ENCODE measurements around the gene ZNF362.

Gene ZNF362

DNA sequence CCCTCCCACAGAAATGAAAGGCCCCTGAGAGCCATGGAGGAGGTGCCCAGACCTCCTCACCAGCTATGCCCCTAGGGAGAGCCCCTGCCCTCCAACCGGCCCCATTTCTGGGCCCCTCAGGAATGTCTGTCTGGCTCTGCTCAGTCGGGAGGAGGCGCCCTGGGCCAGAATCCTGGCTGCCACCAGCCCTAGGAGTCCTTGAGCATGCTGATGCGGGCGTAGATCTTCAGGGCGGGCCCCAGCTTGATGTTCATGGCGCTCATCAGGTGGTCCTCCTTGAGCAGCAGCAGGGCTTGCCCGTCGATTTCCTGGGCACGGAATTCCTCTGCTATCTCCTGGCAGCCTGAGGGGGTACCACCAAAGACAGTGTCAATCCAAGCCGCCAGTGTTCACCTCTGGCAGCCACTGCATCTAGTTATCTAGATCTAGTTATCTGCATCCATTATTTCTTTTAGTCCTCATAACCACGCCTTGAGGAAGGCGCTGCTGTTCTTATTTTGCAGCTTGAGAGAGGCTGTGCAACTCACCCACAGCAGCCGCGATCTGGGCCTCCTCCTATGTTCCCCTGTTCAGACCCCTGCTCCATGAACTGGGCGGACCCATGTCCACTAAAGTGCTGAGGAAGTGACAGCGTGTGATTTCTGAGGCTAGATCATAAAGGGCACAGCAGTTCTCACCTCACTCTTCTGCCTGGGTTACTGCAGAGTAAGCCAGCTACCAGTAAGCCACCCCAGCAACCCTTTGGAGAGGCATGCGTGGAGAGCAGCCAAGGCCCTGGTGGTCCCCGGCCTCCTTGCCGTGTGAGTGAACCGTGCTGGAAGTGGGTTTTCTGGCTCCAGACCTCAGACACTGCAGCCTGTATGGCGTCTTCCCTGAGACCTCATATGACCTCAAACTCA is 68.6 kb downstream of the ZNF362 start:
- Histone ChIP-seq H3K27ac (no peak overlapping the region), H3K27me3 (ENCODE audit: insufficient read depth, low read depth, severe bottlenecking) (no peaks in the 10 kb centered on the region), H3K4me3 (ENCODE audit: low read depth, low read length) (no peak overlapping the region), H3K9me3 (ENCODE audit: severe bottlenecking) (no peaks in the 10 kb centered on the region), H3K36me3 (peaks cover 78% of the 10 kb centered on the region)
- DNase-seq: no peak
- TF ChIP-seq, protein P1, sequence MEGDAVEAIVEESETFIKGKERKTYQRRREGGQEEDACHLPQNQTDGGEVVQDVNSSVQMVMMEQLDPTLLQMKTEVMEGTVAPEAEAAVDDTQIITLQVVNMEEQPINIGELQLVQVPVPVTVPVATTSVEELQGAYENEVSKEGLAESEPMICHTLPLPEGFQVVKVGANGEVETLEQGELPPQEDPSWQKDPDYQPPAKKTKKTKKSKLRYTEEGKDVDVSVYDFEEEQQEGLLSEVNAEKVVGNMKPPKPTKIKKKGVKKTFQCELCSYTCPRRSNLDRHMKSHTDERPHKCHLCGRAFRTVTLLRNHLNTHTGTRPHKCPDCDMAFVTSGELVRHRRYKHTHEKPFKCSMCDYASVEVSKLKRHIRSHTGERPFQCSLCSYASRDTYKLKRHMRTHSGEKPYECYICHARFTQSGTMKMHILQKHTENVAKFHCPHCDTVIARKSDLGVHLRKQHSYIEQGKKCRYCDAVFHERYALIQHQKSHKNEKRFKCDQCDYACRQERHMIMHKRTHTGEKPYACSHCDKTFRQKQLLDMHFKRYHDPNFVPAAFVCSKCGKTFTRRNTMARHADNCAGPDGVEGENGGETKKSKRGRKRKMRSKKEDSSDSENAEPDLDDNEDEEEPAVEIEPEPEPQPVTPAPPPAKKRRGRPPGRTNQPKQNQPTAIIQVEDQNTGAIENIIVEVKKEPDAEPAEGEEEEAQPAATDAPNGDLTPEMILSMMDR (IDR thresholded peaks at IDR 0.05; ENCODE audit: low read depth, low read length): no peak

DNA sequence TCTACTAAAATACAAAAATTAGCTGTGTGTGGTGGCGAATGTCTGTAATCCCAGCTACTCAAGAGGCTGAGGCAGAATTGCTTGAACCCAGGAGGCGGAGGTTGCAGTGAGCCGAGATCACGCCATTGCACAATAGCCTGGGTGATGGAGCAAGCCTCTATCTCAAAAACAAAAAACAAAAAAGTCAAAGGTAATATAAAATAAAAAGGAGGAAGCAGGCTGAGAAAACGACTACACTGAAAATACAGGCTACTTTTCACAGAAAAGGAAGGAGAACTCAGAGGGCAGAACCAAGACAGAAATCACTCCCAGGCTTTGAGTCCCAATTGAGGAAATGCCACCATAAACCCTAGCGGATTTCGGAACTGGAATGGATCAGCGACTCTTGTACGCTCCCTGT is 70.5 kb downstream of the ZNF362 start:
- Histone ChIP-seq H3K27ac (no peak overlapping the region), H3K36me3 (peaks cover 97% of the 10 kb centered on the region)
- no peak for DNase-seq

DNA sequence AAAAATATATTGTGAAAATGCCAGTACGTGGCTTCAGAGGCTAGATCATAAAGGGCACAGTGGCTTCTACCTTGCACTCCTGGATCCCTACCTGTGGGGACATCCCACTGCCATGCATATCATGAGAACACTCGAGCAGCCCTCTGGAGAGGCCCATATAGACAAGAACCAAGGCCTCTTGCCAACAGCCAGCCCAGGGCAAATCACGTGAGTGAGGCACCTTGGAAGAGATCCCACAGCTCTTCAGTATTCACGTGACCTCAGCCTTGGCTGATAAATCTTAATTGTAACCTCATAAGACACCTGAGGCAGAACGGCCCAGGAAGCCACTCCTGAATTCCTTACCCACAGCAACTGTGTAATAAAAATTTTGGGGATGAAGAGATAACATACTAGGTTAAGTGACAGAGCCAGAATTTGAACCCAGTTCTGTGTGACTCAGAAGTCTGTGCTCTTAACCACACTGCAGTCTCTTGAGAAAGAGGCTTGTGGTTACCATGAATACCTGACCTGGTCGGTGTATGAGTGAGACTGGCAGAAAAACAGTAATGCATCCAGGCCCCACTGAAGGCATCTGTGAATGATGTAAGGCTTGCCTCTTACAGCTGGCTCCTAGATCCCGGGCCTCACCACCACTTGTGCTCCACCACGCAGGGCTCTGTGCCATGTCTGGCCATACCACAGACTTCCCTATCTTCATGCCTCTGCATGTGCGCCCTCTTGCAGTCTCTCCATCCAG is 71.5 kb downstream of the ZNF362 start:
- Histone ChIP-seq H3K9me3 (ENCODE audit: severe bottlenecking) (no peaks in the 10 kb centered on the region), H3K27ac (no peak overlapping the region), H3K36me3 (peaks cover 100% of the 10 kb centered on the region), H3K4me3 (ENCODE audit: low read depth, low read length) (no peak overlapping the region), H3K27me3 (ENCODE audit: insufficient read depth, low read depth, severe bottlenecking) (no peaks in the 10 kb centered on the region)
- TF ChIP-seq, protein P1 (IDR thresholded peaks at IDR 0.05; ENCODE audit: low read depth, low read length): no peak
- no peak for DNase-seq

More for the DNA sequence above, 70.5 kb downstream of the ZNF362 start:
- TF ChIP-seq, protein P1 (IDR thresholded peaks at IDR 0.05; ENCODE audit: low read depth, low read length): no peak
- no peaks in the 10 kb centered on the region for H3K27me3 ChIP-seq (ENCODE audit: insufficient read depth, low read depth, severe bottlenecking)
- H3K9me3 ChIP-seq (ENCODE audit: severe bottlenecking): no peaks in the 10 kb centered on the region
- no peak overlapping the region for H3K4me3 ChIP-seq (ENCODE audit: low read depth, low read length)

DNA sequence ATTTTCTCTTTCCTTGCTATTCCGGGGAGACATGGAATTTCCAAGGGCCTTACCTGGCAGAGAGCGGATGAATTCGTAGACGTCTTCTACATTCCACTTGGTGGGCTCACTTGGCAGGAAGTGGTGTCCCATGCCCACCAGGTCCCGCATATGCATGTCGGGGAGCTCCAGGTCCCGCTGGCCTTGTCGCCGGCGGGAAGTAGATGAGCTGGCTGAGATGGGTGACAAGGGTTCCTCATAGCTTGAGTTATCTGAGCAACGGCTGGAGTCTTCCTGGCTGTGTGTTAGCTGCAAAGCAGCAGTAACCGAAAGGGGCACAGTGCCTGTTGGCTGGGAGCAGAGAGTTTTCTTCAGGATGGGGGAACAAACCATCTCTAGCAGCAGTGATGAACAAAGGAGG is 72.5 kb downstream of the ZNF362 start:
- Histone ChIP-seq H3K36me3 (peaks cover 100% of the 10 kb centered on the region), H3K9me3 (ENCODE audit: severe bottlenecking) (no peaks in the 10 kb centered on the region), H3K4me3 (ENCODE audit: low read depth, low read length) (no peak overlapping the region), H3K27me3 (ENCODE audit: insufficient read depth, low read depth, severe bottlenecking) (no peaks in the 10 kb centered on the region), H3K27ac (no peak overlapping the region)
- TF ChIP-seq, protein P1 (IDR thresholded peaks at IDR 0.05; ENCODE audit: low read depth, low read length): no peak
- no peak for DNase-seq

DNA sequence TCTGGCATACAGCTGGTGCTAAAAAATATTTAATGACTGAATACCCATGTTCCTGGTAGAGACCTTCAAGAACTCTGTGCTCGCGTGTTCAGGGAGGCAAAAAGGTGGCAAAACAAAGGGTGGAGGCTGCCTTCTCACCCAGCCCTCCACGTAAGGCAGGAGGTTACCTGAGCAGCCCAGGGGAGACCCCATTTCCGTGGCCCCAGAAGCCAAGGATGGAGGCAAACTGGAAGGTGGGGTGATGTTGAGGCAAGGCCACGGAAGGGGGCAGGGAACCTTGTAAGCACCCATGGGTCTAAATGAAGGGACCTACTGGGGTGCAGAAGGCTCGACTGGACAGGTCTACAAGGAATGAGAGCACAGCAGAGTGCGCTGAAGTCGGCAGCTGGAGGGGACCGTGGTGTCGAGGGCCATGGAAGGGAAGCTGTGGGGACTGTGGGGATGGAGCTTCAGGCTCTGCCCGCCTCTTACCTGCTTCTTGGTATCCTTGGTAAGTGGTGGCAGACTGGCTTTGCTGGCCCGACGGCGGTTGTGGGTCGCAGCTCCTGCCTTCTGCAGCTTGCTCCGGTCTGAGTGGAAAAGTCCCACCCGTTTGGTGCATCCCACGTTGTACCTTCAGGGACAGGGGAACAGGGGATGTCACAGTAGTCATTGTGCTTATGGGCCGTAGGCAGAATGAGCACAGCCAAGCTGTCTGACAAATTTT is 73.5 kb downstream of the ZNF362 start:
- Histone ChIP-seq H3K4me3 (ENCODE audit: low read depth, low read length) (no peak overlapping the region), H3K36me3 (peaks cover 100% of the 10 kb centered on the region), H3K27ac (no peak overlapping the region), H3K27me3 (ENCODE audit: insufficient read depth, low read depth, severe bottlenecking) (no peaks in the 10 kb centered on the region), H3K9me3 (ENCODE audit: severe bottlenecking) (no peaks in the 10 kb centered on the region)
- no peak for DNase-seq
- TF ChIP-seq, protein P1 (IDR thresholded peaks at IDR 0.05; ENCODE audit: low read depth, low read length): no peak
